Colon (tissue), 2 donors: ENCODE results near the gene VPS35.

Experiments used
- FAIRE-seq: peaks from 2 replicates; lab custom pipeline; 2012; peaks lifted over from hg19 to GRCh38; lab: Jason Lieb, UNC
- donor health status: control.
- donor health status: control.

Gene VPS35

DNA sequence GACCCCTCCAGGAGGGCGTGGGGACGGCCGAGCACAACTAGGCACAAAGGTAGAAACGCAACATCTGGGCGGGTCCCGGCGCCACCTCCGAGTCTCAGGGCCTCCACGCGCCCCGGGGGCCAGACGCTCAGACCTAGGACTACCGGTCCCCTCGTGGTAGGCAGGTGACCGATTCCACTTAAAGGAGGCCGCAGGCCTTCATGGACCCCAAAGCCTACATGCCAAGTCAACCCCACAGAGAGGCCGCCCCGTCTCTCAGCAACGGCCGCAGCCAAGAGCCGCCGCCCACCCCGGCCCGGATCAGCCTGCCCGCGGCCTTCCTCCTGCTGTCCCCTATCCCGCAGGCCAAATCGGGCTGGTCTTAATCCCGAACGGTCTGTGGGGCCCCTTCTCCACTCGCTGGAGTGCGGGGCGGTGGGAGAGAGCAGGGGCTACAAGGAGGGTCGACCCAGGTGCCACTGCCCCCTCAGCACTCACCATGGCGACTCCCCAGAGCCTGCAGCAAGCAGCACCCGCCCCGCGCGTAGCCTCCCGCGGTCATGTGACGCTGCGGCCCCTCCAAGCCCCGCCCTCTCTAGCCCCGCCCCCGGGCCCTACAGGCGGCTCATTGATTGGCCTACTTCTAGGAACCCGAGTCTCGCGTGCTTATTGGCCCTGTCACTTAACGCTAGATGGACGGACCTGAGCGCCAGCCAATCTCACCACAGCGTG is at the start of gene VPS35:
TSS of gene VPS35 (minus strand) at position 525 of the 711 bp plus-strand sequence. CDS start at position 480, 45 bp downstream.
- no peak for FAIRE-seq

- no peak for FAIRE-seq
These were observed 48.7 kb upstream of the VPS35 start for GRCh38 chr16:46737621-46738214.

DNA sequence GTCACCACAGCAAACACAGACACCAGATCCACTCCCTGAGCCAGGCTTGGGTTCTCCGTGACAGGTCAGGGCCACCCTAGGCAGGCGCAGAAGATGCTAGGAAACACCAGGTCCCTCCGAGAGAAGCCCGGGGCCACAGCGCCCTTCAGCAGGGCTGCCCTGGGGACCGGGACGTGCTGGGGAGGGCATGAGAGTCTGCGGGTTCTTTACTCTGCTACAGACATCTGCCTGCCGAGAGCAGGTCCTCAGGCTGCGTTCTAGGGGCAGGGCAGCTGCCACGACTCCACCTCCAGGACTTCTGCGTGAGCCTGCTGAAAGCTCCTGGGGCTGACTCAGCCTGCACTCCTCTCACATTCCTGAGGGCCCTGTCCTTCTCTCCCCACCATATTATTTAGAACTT is 47.7 kb upstream of the VPS35 start:
- no peak for FAIRE-seq

DNA sequence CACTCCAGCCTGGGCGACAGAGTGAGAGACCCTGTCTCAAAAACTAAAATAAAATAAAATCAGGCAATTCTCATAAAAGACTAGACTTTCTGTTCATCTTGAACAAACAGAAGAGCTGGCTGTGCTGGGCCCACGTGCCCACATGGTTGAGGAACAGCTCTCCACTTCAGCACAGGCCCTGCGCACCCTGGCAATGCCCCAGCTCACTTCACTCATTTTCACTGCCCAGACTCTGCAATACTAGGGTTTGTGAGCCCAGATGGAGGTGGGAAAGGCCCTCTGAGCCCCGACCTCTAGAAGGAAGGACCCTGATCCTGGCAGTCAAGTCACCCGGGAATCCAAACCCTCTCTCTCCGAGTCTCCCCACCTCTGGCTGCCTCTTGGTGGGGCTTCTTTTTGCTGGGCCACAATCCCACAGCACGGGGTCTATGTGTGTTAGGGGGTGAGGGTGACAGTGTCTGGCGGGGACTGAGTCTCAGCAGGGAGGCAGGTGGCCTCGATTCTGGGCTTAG is 44.4 kb upstream of the VPS35 start:
- no peak for FAIRE-seq

DNA sequence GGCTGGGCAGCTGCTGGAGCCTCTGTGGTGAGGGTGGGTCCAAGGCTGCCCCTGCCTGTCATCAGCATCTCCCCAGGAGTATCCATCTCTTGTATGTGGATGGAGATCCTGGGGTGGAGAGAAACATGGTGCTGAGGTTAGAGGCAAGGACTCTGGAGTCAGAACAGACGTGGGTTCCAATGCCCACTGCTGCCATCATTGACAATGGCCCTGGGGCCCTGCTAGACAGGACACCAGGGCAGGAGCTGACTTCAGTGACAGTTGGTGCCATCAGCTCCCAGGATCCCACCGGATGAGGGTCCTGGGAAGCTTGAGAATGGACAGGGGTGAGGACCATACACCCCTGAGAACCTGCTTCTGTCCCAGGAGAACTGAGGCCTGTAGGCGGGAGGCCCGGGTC is 43.6 kb upstream of the VPS35 start:
- no peak for FAIRE-seq

GRCh38 chr16:46731691-46732555 is 42.9 kb upstream of the VPS35 start:
- no peak for FAIRE-seq

DNA sequence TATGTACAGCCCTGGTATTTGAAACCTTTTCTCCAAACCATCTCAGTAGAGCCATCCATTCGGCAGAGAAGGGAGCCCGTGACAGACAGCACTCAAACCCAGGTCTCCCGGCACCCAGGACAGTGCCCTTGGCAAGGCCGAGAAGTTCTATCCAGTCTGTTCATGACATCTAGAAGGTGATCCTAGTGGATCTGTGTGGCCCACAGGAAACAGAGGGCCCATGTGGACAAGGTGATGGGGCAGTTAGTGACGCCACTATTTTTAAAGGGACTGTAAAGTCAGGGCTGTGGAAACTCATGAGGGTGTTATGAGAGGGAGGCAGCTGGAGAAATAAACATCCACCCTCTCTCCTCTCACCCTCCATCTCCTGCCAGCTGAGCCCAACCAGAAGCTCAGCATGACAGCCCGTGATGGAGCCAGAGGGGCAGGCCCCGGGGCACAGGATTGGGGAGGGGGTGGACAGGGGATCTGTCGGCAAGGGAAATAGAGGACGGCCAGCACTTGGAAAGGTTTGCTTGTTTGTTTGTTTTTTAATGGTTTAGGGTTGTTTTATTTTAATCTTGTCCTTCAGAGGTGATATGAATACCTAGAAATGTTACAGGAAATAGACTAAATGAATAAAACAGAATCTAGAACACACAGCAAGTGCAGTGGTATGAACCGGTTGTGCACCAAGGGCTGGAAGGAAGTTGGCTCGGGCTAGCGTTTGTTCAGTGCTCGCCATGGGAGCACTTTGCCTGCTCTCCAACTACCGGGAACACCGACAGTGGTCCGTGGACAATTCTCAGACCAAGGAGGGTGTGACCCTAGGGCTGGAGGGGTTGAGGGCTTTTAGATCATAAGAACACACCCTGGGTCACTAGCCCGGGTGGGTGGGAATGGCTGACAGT is 42.1 kb upstream of the VPS35 start:
- FAIRE-seq: no peak

DNA sequence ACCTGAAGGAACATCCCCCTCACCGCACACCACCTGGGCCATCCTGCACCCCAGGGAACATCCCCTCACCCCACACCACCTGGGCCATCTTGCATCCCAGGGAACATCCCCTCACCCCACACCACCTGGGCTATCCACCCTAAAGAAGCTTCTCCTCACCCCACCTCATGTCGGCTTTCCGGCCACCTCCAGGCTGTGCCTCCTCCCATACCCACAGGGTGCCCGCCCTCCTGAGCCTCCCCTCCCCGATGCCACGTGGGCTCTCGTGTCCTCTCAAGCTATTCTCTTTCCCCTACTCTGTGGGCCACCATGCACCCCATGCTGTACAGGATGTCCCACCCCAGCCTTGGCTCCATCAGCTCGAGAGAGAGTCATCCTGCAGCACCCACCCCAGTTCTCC is 41.1 kb upstream of the VPS35 start:
- FAIRE-seq: no peak

DNA sequence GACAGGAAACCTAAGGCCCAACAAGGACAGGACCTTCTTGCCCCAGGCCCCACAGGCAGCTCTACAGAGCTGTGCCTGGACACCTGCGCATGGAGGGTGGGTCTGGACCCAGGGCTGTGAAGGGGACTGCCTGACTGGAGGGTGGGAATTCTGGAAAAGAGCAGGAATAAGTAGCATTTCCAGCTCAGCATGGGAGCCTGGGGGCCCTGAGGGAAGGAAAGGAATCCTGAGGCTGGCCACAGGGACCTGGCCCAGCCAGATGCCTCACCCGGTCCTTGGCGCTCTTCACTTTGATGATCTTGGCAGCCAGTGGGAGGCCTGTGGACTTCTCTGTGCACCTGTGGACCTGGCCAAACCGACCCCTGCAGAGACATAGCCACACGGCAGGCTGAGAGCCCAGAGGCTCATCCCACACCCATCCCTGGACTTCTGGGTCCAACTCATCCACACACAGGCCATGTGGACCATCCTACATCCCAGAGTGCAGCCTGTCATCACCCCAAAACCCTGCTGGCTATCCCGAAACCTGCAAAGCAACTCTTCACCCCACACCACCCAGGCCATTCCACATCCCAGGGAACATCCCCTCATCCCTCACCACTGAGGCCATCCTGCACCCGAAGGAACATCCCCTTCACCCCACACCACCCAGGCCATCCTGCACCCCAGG is 40.5 kb upstream of the VPS35 start:
- FAIRE-seq: no peak

GRCh38 chr16:46728806-46729205 is 39.8 kb upstream of the VPS35 start:
- FAIRE-seq: no peak

DNA sequence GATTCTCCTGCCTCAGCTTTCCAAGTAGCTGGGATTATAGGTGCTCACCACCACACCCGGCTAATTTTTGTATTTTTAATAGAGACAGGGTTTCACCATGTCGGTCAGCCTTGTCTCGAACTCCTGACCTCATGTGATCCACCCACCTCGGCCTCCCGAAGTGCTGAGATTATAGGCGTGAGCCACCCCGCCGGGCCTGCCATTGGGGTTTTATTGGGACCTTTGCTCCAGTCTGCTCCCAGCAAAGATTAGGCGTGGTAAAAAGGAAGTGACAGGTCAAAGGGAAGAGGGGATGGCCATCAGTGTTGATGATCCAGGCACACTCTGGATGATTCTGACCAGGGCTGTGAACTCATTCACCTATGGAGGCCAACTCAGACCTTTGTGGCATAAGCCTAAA is 38.7 kb upstream of the VPS35 start:
- no peak for FAIRE-seq

- no peak for FAIRE-seq
These were observed 38.2 kb upstream of the VPS35 start for GRCh38 chr16:46727184-46727583.

GRCh38 chr16:46721885-46722284 is 32.9 kb upstream of the VPS35 start:
- no peak for FAIRE-seq

- FAIRE-seq: no peak
These were observed 31.6 kb upstream of the VPS35 start for GRCh38 chr16:46720619-46721018.

- no peak for FAIRE-seq
These were observed 30.6 kb upstream of the VPS35 start for GRCh38 chr16:46719528-46719927.

DNA sequence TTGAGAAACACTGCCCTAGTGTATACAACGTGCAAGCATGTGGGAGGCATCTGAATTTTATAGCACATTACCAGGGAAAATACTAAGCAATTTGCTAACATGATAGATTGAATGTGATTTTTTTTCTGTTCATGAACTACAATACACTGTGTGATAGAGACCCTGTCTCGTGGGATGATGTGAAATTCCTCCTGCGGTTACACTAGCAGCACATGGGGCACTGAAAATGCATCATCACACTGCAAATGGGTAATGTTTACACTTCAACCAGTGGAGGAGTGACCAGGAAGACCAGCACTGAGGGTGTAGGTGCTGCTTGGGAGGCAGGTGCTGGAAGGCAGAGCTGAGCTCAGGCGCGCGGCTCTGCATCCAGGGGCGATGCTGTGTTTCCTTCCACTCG is 29.2 kb upstream of the VPS35 start:
- no peak for FAIRE-seq

- FAIRE-seq: no peak
These were observed 28.7 kb upstream of the VPS35 start for GRCh38 chr16:46717692-46718091.

GRCh38 chr16:46715769-46716305 is 26.9 kb upstream of the VPS35 start:
- FAIRE-seq: no peak

GRCh38 chr16:46714797-46715591 is 26.0 kb upstream of the VPS35 start:
- FAIRE-seq: no peak

GRCh38 chr16:46713634-46714033 is 24.7 kb upstream of the VPS35 start:
- FAIRE-seq: no peak
